Keratinocyte (primary cell): ENCODE measurements around the gene ERFL. TPM values are rescaled to one million over a fixed set of nuclear protein-coding genes. Genes with fewer than 3 reads are reported as not detected.

Source experiments
- DNase-seq: peaks from one replicate; pipeline ENCODE4 v3.0.0-alpha.2; 2011; ENCODE audit warnings: low read depth, missing footprints, low spot score
- FAIRE-seq: peaks from 2 replicates; lab custom pipeline; 2011; peaks lifted over from hg19 to GRCh38; lab: Jason Lieb, UNC
- H2AFZ ChIP-seq: 2 replicates; pipeline ENCODE4 v1.6.0; 2012; ENCODE audit warnings: low read length, control low read depth, inconsistent platforms; ENCODE audit not compliant: control insufficient read depth
- H3K27ac ChIP-seq: 2 replicates; pipeline ENCODE4 v1.5.1; 2011; ENCODE audit warnings: low read length; ENCODE audit not compliant: control insufficient read depth, insufficient read depth
- H3K27me3 ChIP-seq: 3 replicates; pipeline ENCODE4 v1.6.0; 2011; ENCODE audit warnings: low read length; ENCODE audit not compliant: control insufficient read depth, insufficient read depth; ENCODE audit errors: extremely low read depth
- H3K36me3 ChIP-seq, 2 experiments: 2 replicates in 1 of 2; 3 replicates in 1 of 2; pipeline ENCODE4 v1.5.1; 2011; ENCODE audit warnings: low read length in 2 of 2, mild to moderate bottlenecking in 1 of 2; ENCODE audit not compliant: control insufficient read depth in 2 of 2, insufficient read depth in 2 of 2; ENCODE audit errors: extremely low read depth in 1 of 2
- H3K4me1 ChIP-seq: 3 replicates; pipeline ENCODE4 v1.5.1; 2011; ENCODE audit warnings: low read length; ENCODE audit not compliant: control insufficient read depth, insufficient read depth; ENCODE audit errors: extremely low read depth
- H3K4me2 ChIP-seq: 3 replicates; pipeline ENCODE4 v1.6.0; 2011; ENCODE audit warnings: low read depth, low read length; ENCODE audit not compliant: control insufficient read depth, insufficient read depth; ENCODE audit errors: extremely low read depth
- H3K4me3 ChIP-seq, 3 experiments: fragments of 200-600 bp in 1 of 3; sonication (generic) in 1 of 3; 2 replicates in 2 of 3; 3 replicates in 1 of 3; pipeline ENCODE4 v1.5.1; 2011 to 2016; ENCODE audit warnings: low read length in 3 of 3, mild to moderate bottlenecking in 3 of 3, control low read depth in 2 of 3, inconsistent platforms in 1 of 3, low read depth in 1 of 3, mixed read lengths in 1 of 3, mixed run types in 1 of 3, moderate library complexity in 1 of 3; ENCODE audit not compliant: control insufficient read depth in 2 of 3, insufficient read depth in 2 of 3; ENCODE audit errors: extremely low read depth in 1 of 3
- H3K79me2 ChIP-seq: 2 replicates; pipeline ENCODE4 v1.6.0; 2012; ENCODE audit warnings: low read length; ENCODE audit not compliant: control insufficient read depth, insufficient read depth
- H3K9ac ChIP-seq: 3 replicates; pipeline ENCODE4 v1.6.0; 2011; ENCODE audit warnings: low read length; ENCODE audit not compliant: control insufficient read depth, insufficient read depth; ENCODE audit errors: extremely low read depth
- H3K9me1 ChIP-seq: 3 replicates; pipeline ENCODE4 v1.6.0; 2011; ENCODE audit warnings: low read length; ENCODE audit not compliant: control insufficient read depth, insufficient read depth; ENCODE audit errors: extremely low read depth
- H3K9me3 ChIP-seq: 2 replicates; pipeline ENCODE4 v1.5.1; 2012; ENCODE audit warnings: low read depth, low read length; ENCODE audit not compliant: control insufficient read depth
- H4K20me1 ChIP-seq: 3 replicates; pipeline ENCODE4 v1.6.0; 2011; ENCODE audit warnings: low read length; ENCODE audit not compliant: control insufficient read depth, insufficient read depth; ENCODE audit errors: extremely low read depth
- EZH2 ChIP-seq: IDR thresholded peaks from one replicate; pipeline ENCODE4 v1.6.1; 2012; ENCODE audit warnings: inconsistent platforms, mild to moderate bottlenecking, low read length, moderate library complexity
- dilution Hi-C: fragments of 300-500 bp; cut with MboI; formaldehyde crosslinking; loops from one replicate; pipeline ENCODE4 v1.7.0; 2020; ENCODE audit warnings: low sequenced_read_pairs; ENCODE audit not compliant: extremely low pct_ligation_motif_present
- polyA plus RNA-seq, 5 experiments: library from polyadenylated mRNA; depleted of rRNA in 3 of 5; stranded (reverse) in 3 of 5; stranded (forward) in 1 of 5; unstranded in 1 of 5; fragments of >200 nt; gene quantifications; 1 replicate in 1 of 5; 2 replicates in 3 of 5; 3 replicates in 1 of 5; pipeline versions ENCODE4 v1.2.1 to v1.2.3, GENCODE V29; 2011 to 2012; ENCODE audit warnings: missing spikeins in 2 of 5, low read depth in 1 of 5, low replicate concordance in 1 of 5
- TF ChIP-seq, protein P1 (sequence below), 3 experiments: IDR thresholded peaks in 1 of 3; conservative IDR thresholded peaks in 1 of 3; optimal IDR thresholded peaks in 1 of 3; 2 replicates in 2 of 3; 3 replicates in 1 of 3; pipeline versions ENCODE3 to v1.5.1; 2011; ENCODE audit warnings: low read length in 3 of 3, mild to moderate bottlenecking in 3 of 3, moderate library complexity in 2 of 3, control low read depth in 1 of 3, inconsistent platforms in 1 of 3; ENCODE audit not compliant: insufficient read depth in 2 of 3; ENCODE audit errors: extremely low read depth in 1 of 3

The ERFL gene
- polyA plus RNA-seq, 1 donor (not counting 4 experiments of a cell fraction or from before 2014, with no cell fraction given) = not detected

DNA sequence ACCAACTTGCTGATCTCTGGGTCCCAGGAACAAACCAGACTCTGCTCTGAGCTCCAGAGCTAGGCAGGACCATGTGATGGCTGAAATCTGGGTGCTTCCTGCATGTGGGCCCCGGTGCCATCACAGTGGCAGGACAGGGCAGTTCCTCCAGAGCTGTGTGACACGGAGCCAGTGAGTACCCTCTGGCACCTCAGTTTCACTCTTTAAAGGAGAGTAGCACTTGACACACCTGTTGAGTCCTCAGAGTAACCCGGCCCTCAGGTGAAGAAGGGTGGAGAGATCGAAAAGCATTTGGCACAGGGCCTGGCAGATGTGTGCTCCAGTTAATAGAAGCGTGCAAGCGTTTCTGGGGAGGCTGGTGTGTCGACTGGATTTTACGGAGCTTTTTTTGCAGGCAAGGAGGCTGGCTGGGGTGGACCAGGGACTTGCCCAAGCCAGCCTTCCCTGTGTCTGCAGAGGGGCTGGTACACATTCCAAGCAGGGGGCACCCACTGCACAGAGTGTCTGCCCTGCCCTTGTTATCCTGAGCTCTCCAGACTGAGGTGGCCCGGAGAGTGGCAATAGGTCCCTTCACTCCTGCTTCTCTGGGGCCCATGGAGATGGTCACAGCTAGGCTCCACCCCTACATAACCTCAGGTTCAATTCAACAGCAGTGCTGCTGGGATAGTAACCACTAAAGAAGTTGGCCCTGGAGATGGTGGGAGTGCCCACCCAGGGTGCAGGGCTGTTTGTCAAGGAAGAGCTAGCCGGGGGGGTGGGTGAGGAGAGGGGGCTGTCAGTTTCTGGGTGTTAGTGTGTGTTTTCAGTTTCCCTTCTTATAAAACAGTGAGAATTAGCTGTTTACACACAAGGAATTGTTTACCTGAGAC is 59.9 kb downstream of the ERFL start:
- H2AFZ ChIP-seq = no peak overlapping the region
- TF ChIP-seq EZH2 = no peak
- TF ChIP-seq, protein P1, sequence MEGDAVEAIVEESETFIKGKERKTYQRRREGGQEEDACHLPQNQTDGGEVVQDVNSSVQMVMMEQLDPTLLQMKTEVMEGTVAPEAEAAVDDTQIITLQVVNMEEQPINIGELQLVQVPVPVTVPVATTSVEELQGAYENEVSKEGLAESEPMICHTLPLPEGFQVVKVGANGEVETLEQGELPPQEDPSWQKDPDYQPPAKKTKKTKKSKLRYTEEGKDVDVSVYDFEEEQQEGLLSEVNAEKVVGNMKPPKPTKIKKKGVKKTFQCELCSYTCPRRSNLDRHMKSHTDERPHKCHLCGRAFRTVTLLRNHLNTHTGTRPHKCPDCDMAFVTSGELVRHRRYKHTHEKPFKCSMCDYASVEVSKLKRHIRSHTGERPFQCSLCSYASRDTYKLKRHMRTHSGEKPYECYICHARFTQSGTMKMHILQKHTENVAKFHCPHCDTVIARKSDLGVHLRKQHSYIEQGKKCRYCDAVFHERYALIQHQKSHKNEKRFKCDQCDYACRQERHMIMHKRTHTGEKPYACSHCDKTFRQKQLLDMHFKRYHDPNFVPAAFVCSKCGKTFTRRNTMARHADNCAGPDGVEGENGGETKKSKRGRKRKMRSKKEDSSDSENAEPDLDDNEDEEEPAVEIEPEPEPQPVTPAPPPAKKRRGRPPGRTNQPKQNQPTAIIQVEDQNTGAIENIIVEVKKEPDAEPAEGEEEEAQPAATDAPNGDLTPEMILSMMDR (optimal IDR thresholded peaks at IDR 0.05 in 1 of 3, IDR thresholded peaks at IDR 0.05 in 1 of 3, conservative IDR thresholded peaks at IDR 0.05 in 1 of 3; ENCODE audit: extremely low read depth in 1 of 3, insufficient read depth in 2 of 3, low read length in 3 of 3) = no peak
- no peak overlapping the region for H3K27ac ChIP-seq
- no peak overlapping the region for H3K4me3 ChIP-seq
- H3K4me2 ChIP-seq = no peak overlapping the region
- H3K79me2 ChIP-seq = peaks cover 47% of the 10 kb centered on the region
- no peaks in the 10 kb centered on the region for H3K27me3 ChIP-seq
- H3K4me1 ChIP-seq = peaks cover 1% of the 10 kb centered on the region
- H4K20me1 ChIP-seq = peaks cover 63% of the 10 kb centered on the region
- H3K36me3 ChIP-seq = peaks cover 55 to 57% of the 10 kb centered on the region in 2 experiments
- dilution Hi-C loops = no loop called here
- no peak for FAIRE-seq
- DNase-seq = no peak
- peaks cover 2% of the 10 kb centered on the region for H3K9me1 ChIP-seq
- H3K9me3 ChIP-seq = no peaks in the 10 kb centered on the region
- H3K9ac ChIP-seq = no peak overlapping the region

DNA sequence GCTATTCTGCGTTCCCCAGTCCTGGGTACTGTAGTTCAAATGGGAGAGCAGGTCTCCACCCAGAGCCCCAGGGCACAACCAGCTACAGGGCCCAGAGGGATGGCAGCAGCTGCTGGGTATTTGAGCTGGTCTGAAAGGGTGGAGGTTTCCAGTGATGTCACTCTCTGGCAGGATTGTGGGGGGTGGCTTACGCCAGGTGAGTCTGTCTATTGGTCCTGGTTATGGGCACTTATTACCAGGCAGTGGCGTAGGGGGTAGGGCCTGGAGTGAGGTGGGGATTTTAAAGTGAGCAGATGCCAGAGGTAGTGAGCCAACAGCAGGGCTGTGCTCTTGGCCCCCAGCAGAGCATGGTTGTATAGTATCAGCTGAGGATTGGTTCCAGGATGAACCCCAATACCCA is 62.0 kb downstream of the ERFL start:
- Histone ChIP-seq H4K20me1 (peaks cover 60% of the 10 kb centered on the region), H3K27ac (no peak overlapping the region), H3K36me3 (peaks cover 65 to 70% of the 10 kb centered on the region in 2 experiments), H3K79me2 (peaks cover 68% of the 10 kb centered on the region), H3K9ac (no peak overlapping the region), H2AFZ (no peak overlapping the region), H3K4me1 (peaks cover 22% of the 10 kb centered on the region), H3K9me1 (peaks cover 4% of the 10 kb centered on the region), H3K9me3 (no peaks in the 10 kb centered on the region), H3K4me3 (no peak overlapping the region), H3K4me2 (no peak overlapping the region), H3K27me3 (no peaks in the 10 kb centered on the region)
- no peak for FAIRE-seq
- dilution Hi-C loops = no loop called here
- DNase-seq = no peak
- no peak for TF ChIP-seq EZH2
